Mesenteric fat pad (tissue), 1 donor: ENCODE measurements around the gene LZTS2. TPM values are rescaled to one million over a fixed set of nuclear protein-coding genes. Genes with fewer than 3 reads are reported as not detected.
"Not testable (repeated sequence)": the region's sequence is repeated elsewhere in the genome, so short reads cannot be mapped to it uniquely, and the experiment has no call there.

ENCODE experiments used
- DNase-seq: peaks from one replicate; pipeline ENCODE4 v3.0.0-alpha.2; 2020; ENCODE audit warnings: low spot score
- total RNA-seq: library from RNA; stranded (reverse); fragmentation: NEBNext Ultra II Directional; extraction: Animal tissue kit (Norgen Biotek cat#: 25700); gene quantifications from one replicate; pipeline ENCODE4 v1.2.1, GENCODE V29; 2021
- donor health status: DM: yes; HTN: yes; CAD: no.

LZTS2 gene
- total RNA-seq, 1 donor from 2014 or later: 102 TPM

- peak; percentile 98 for DNase-seq
Measured at GRCh38 chr10:101031128-101031795, 31.7 kb downstream of the LZTS2 start, which contains the start of the genes PDZD7 and SFXN3. Gene PDZD7, minus strand, starts transcription at chr10:101031129. Its CDS starts 910 bp downstream, at chr10:101030219. Gene SFXN3, plus strand, starts transcription at chr10:101031234. Its CDS starts 3,461 bp downstream, at chr10:101034695.

DNA sequence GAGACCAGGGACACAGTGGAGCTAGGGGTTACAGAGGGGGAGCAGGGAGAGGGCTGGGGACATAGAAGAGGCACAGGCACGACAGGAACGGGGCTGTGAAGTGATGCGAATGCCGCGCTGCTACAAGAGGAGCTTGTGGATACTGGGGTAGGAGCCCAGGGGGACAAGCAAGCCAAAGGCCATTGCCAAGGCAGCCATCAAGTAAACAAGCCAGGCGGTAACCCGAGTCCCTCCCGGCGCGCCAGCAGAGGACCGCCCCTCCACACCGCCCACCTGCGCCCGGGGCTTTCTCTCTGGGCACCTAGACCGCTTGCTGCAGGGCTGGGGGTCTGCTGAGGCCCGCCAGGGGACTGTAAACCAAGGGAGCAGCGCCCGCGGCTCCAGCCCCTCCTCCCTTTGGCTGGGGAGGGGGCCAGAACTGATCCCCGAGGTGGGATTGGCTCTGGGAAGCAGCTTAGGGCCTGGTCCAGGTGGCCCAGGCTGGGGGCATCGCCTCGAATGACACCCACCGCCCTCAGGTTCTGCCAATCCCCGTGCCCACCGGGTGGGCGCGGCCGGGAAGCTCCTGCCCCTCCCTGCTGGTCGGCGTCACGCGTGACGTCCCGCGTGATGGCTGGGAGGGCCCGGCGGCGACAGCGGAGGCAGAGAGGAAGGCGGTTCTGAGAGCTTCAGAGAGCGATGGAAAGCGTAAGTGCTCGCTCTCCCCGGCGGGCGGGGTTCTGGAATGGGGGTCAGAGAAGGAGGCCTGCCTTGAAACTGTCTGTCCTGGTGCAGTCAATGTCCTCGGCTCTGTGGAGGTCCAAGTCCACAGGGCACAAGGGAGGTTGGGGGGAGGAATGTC lies 32.4 kb downstream of the LZTS2 start:
- DNase-seq: peak; percentile 94

DNA sequence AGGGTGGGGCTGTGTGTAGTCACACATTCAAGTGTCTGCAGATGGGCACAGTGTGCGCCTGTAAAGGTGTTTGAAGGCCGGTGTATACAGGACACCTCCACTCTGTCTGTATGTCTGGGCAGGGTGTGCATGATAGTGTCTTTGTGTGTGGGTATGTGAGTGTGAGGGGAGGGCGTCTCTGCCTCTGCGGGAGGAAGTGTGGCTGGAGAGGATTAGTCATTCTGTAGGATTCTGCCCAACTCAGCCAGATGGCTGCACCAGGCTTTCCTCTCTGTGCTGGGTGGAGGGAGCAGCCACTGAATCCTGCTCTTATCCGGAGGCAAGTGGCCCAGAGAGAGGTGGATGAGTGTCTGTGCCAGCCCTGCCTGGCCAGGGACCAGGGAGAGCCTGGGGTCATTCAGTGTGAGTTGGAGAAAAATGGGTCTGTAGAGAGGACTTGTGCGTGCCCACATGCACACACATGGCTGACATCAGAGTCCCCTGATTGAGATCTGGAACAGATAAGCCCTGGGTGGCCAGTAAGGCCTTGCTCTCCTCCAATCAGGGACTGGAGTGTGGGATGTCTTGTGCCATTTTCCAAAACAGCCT lies 33.1 kb downstream of the LZTS2 start:
- no peak for DNase-seq

DNA sequence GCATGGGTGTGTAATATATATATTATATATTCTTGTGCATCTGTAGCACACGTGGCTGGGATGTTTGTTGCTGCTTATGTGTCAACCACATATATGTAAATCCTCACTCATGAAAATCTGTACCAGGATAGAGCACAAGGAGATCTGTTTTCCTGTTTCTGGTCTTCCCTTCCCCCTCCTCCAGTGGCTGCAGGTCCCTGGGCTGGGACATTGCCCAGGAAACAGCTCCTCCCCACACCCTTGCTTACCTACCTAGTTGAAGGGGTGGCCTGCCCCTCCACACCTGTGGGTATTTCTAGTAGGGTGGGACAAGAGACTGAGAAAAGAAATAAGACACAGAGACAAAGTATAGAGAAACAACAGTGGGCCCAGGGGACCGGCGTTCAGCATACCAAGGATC lies 33.7 kb downstream of the LZTS2 start:
- DNase-seq: no peak

DNA sequence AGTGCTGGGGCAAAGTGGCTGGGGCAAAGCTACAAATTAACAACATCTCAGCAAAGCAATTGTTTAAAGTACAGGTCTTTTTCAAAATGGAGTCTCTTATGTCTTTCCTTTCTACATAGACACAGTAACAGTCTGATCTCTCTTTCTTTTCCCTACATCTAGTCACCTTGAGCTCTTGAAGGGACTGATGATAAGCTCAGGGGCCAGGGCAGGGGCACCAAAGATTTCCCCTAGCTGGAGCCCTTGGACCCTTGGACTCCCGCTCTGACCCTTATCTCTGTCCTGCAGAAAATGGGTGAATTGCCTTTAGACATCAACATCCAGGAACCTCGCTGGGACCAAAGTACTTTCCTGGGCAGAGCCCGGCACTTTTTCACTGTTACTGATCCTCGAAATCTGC lies 34.8 kb downstream of the LZTS2 start:
- not testable (repeated sequence) for DNase-seq

GRCh38 chr10:101035314-101035713 lies 35.7 kb downstream of the LZTS2 start:
- DNase-seq: no peak

GRCh38 chr10:101035916-101036702 lies 36.5 kb downstream of the LZTS2 start:
- DNase-seq: no peak

- DNase-seq: no peak
Measured at GRCh38 chr10:101036726-101037125, 37.1 kb downstream of the LZTS2 start.

DNA sequence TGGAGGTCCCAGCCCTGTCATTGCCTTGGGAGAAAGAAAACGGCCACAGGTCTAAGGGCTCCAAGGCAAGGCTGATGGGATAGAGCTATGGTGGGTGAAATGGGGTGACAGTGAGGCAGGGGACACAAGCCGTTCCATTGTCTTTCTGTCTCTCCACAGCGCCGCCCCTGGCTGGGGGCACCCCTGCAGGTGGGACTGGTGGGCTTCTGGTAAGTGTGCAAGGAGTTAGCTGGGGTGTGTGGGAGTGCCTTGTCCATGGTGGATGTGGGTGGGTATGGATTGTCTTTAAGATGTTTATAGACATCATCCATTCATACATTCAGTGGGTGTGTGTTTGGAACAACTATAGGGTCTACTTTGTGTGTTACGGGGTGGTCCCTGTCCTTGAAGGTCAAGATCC lies 38.9 kb downstream of the LZTS2 start:
- no peak for DNase-seq

GRCh38 chr10:101040061-101040460 lies 40.5 kb downstream of the LZTS2 start:
- no peak for DNase-seq

DNA sequence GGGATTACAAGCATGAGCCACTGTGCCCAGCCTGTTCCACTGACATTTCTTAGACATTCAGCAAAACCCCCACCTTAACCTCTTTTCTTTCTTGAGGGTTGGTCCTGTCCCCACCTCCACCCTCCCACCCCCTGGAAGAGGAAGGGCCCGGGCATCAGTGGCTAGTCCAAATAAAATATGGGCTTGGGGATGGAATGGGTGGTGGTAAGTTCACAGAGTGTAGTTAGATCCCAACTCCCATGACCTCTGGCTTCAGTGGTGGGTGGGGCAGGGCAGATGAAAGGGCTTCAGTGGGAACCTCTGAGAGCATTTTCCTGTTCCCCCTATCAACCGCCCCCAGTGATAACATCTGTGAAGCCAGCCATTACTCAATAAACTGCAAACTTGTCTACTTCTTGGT lies 41.2 kb downstream of the LZTS2 start:
- DNase-seq: no peak

- DNase-seq: no peak
Measured at GRCh38 chr10:101041252-101041761, 41.7 kb downstream of the LZTS2 start.

- DNase-seq: no peak
Measured at GRCh38 chr10:101042118-101042517, 42.5 kb downstream of the LZTS2 start.

DNA sequence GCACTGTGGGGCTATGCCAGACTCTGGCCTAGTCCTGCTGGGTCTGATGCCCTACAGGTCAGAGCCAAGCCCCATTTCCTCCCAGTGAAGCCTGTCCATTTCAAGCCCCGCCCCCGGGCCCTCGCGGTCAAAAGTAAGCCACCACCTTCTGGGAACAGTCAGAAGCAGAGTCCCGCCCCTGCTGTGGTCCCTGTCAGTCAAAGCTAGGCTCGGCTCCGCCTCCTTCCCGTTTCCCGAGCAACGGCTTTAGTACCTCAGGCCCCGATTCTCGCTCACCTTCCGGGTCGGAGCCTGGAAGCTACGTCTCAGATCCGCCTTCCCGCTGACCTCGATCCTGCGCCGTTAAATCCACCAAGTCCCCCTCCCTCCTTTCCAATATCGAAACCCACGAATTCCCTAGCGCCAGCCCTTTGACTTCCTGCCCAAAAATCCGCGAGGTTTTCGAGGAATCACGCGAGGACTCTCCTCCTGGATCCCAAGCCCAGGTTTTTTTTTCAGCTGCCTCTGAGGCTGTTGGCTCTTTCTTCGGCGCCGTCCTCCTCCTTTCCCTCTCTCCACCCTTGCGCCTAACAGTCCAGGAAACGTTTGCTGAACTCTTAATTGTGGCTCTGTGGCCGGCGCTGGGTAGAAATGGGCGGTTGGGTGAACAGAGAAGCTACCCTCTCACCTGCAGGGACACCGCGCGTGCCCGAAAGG lies 43.2 kb downstream of the LZTS2 start:
- DNase-seq: peak; percentile 97

- DNase-seq: no peak
Measured at GRCh38 chr10:101043363-101043707, 43.7 kb downstream of the LZTS2 start.

GRCh38 chr10:101044117-101044516 lies 44.5 kb downstream of the LZTS2 start:
- DNase-seq: no peak

DNA sequence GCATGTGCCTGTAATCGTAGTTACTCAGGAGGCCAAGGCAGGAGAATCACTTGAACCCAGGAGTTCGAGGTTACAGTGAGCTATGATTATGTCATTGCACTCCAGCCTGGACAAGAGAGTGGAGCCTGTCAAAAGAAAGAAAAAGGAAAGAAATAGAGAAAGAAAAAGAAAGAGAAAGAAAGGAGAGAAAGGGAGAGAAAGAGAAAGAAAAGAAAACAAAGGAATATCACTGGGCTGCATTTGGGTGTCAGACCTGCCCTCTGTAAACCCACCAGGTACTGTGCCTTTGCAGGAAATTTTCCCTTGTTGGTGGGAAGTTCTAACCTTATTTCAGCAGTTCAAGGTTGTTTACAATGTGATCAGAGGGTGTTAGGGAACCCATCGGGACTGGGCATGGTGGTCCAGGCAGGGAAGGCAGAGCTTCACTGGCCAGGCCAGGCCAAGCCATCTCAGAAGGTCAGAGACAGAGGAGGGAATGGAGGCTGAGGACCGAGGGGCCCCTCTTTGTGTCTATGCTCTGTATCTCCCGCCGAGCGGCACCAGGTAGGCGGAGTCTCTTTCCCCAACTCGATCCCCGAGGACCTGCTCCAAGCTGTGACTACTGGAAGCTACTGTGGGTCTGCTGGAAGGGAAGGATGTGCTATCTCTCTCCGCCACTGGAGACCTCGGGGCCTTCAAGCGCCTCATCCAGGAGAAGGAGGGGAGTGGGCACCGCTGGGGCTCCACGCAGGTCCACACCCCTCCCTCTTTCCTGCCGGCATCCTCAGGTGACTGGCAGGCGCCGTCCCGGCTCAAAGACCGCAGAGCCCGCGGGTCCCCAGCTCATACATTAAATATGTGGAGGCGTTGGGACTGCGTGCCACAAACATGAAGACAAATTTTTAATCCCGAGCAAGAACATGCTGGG lies 47.0 kb downstream of the LZTS2 start:
- DNase-seq: no peak

DNA sequence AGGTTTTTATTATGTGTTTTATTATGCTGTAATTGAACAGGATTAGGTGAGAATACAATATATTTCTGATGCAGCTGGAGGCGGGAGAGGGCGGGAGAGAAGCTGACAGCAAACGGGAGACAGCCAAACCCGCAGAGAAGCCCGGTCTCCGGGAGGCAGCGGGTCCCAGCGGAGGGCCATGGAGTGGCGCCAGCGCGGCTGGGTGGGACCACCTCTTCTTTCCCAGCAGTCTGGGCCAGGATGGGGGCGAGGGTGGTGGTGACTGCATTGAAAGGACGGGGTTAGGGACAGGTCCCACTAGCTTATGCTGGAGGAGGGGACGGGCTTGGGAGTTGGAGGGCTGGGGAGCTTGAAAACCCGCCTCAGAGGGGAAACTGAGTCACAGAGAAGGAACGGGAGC lies 47.7 kb downstream of the LZTS2 start:
- DNase-seq: no peak
